ENCODE results near the gene KCNJ10. TPM values are rescaled to one million over a fixed set of nuclear protein-coding genes. Genes with fewer than 3 reads are reported as not detected.

Gene KCNJ10
- total RNA-seq, 1 experiment from 2014 or later: 0.08 TPM

DNA sequence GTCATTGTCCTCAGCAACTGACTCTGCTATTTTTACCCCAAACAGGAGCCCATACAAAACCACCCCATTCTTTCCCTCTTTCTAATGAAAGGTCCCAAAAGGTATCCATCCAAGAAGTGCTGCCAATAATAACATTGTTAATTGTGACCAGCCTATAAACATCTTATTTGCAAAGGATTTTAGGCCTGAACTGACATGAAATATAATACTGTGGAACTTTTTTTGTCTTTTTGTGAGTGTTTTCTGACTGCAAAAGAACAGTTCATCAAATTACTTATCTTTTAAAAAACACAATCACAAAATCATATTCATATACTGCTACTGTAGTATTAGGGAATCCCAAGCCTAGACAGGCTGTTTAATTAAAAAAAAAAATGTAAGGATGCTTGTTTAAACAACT is 41.5 kb downstream of the KCNJ10 start:
- ChIA-PET CTCF (no interaction called here), POLR2A (no interaction called here)
- ATAC-seq: no peak
- intact Hi-C loops (cut with micrococcal nuclease; ENCODE audit: unreplicated experiment) (no loop called here), in situ Hi-C loops (cut with HindIII; ENCODE audit: low pct_unique_long_range_greater_than_20kb, low sequenced_read_pairs) (no loop called here)
- no peak for TF ChIP-seq TCF7L2 (IDR thresholded peaks at IDR 0.05; ENCODE audit: low read depth, low read length)
- TF ChIP-seq, protein P1, sequence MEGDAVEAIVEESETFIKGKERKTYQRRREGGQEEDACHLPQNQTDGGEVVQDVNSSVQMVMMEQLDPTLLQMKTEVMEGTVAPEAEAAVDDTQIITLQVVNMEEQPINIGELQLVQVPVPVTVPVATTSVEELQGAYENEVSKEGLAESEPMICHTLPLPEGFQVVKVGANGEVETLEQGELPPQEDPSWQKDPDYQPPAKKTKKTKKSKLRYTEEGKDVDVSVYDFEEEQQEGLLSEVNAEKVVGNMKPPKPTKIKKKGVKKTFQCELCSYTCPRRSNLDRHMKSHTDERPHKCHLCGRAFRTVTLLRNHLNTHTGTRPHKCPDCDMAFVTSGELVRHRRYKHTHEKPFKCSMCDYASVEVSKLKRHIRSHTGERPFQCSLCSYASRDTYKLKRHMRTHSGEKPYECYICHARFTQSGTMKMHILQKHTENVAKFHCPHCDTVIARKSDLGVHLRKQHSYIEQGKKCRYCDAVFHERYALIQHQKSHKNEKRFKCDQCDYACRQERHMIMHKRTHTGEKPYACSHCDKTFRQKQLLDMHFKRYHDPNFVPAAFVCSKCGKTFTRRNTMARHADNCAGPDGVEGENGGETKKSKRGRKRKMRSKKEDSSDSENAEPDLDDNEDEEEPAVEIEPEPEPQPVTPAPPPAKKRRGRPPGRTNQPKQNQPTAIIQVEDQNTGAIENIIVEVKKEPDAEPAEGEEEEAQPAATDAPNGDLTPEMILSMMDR (IDR thresholded peaks at IDR 0.05): no peak
- TF ChIP-seq, protein P2, sequence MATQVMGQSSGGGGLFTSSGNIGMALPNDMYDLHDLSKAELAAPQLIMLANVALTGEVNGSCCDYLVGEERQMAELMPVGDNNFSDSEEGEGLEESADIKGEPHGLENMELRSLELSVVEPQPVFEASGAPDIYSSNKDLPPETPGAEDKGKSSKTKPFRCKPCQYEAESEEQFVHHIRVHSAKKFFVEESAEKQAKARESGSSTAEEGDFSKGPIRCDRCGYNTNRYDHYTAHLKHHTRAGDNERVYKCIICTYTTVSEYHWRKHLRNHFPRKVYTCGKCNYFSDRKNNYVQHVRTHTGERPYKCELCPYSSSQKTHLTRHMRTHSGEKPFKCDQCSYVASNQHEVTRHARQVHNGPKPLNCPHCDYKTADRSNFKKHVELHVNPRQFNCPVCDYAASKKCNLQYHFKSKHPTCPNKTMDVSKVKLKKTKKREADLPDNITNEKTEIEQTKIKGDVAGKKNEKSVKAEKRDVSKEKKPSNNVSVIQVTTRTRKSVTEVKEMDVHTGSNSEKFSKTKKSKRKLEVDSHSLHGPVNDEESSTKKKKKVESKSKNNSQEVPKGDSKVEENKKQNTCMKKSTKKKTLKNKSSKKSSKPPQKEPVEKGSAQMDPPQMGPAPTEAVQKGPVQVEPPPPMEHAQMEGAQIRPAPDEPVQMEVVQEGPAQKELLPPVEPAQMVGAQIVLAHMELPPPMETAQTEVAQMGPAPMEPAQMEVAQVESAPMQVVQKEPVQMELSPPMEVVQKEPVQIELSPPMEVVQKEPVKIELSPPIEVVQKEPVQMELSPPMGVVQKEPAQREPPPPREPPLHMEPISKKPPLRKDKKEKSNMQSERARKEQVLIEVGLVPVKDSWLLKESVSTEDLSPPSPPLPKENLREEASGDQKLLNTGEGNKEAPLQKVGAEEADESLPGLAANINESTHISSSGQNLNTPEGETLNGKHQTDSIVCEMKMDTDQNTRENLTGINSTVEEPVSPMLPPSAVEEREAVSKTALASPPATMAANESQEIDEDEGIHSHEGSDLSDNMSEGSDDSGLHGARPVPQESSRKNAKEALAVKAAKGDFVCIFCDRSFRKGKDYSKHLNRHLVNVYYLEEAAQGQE (IDR thresholded peaks at IDR 0.05; ENCODE audit: insufficient read depth in 1 of 2, low read depth in 2 of 2, low read length in 1 of 2): no peak
- TF ChIP-seq SIN3A (IDR thresholded peaks at IDR 0.05; ENCODE audit: borderline replicate concordance, insufficient read depth, low read depth, low read length): no peak
- no peak for TF ChIP-seq POLR2AphosphoS5 (IDR thresholded peaks at IDR 0.05; ENCODE audit: low read depth, low read length)
- no peak for DNase-seq (ENCODE audit: low read depth, low spot score)
- Histone ChIP-seq H3K27me3 (ENCODE audit: control insufficient read depth, insufficient read depth, low read length) (peaks cover 3% of the 10 kb centered on the region), H3K27ac (ENCODE audit: low read length) (no peak overlapping the region), H3K9me3 (ENCODE audit: control insufficient read depth, insufficient read depth, low read depth, low read length) (no peaks in the 10 kb centered on the region), H3K36me3 (ENCODE audit: control insufficient read depth, insufficient read depth, low read length) (peaks cover 3% of the 10 kb centered on the region), H3K4me3 (ENCODE audit: low read depth in 2 of 2, low read length in 2 of 2) (no peak overlapping the region), H3K4me1 (ENCODE audit: control insufficient read depth, insufficient read depth, low read length) (peaks cover 6% of the 10 kb centered on the region)
- no TSS peak for BruUV-seq (replicated peaks)

DNA sequence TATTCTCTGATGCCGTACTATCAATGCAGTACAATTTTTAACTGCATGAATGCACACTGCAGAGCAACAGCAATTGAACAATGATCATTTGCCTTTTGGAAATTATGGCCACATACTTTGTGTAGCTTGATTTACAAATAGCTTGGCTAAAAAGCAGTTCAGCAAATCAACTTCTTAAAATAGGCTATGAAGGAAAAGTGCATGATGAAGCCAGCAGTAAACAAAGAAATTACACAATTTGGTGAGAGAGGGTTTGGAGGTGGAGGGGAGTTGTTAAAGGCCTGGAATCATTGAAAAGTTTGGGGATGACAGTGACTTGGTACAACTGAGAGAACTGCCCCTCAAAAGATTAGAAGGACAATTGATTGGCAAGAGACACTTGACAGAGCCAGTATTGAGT is 44.6 kb downstream of the KCNJ10 start:
- H3K27ac ChIP-seq (ENCODE audit: low read length): no peak overlapping the region
- no peaks in the 10 kb centered on the region for H3K4me1 ChIP-seq (ENCODE audit: control insufficient read depth, insufficient read depth, low read length)
- CTCF ChIA-PET: no interaction called here
- in situ Hi-C loops (cut with HindIII; ENCODE audit: low pct_unique_long_range_greater_than_20kb, low sequenced_read_pairs) (no loop called here), intact Hi-C loops (cut with micrococcal nuclease; ENCODE audit: unreplicated experiment) (no loop called here)
- no peak for DNase-seq (ENCODE audit: low read depth, low spot score)
- no peak for ATAC-seq
- no peaks in the 10 kb centered on the region; the same call in 1 of the 2 replicates for H3K27me3 ChIP-seq (ENCODE audit: control insufficient read depth, insufficient read depth, low read length)
- H3K4me3 ChIP-seq (ENCODE audit: low read depth in 2 of 2, low read length in 2 of 2): no peak overlapping the region
- BruUV-seq (replicated peaks): no TSS peak
- H3K36me3 ChIP-seq (ENCODE audit: control insufficient read depth, insufficient read depth, low read length): no peaks in the 10 kb centered on the region
- POLR2A ChIA-PET: no interaction called here
- TF ChIP-seq TCF7L2 (IDR thresholded peaks at IDR 0.05; ENCODE audit: low read depth, low read length) (no peak), SIN3A (IDR thresholded peaks at IDR 0.05; ENCODE audit: borderline replicate concordance, insufficient read depth, low read depth, low read length) (no peak), POLR2AphosphoS5 (IDR thresholded peaks at IDR 0.05; ENCODE audit: low read depth, low read length) (no peak)
- TF ChIP-seq, protein P2 (IDR thresholded peaks at IDR 0.05; ENCODE audit: insufficient read depth in 1 of 2, low read depth in 2 of 2, low read length in 1 of 2): no peak
- TF ChIP-seq, protein P1 (IDR thresholded peaks at IDR 0.05): no peak
- H3K9me3 ChIP-seq (ENCODE audit: control insufficient read depth, insufficient read depth, low read depth, low read length): no peaks in the 10 kb centered on the region
